ENCODE results near the gene ANKRD65. TPM values are rescaled to one million over a fixed set of nuclear protein-coding genes. Genes with fewer than 3 reads are reported as not detected.
A peak's percentile ranks its signal among the peaks of the same experiment; 100 is the strongest.
"Not testable (repeated sequence)": the region's sequence is repeated elsewhere in the genome, so short reads cannot be mapped to it uniquely, and the experiment has no call there.

Gene ANKRD65
- total RNA-seq, 1 donor from 2014 or later: 4.0 TPM

DNA sequence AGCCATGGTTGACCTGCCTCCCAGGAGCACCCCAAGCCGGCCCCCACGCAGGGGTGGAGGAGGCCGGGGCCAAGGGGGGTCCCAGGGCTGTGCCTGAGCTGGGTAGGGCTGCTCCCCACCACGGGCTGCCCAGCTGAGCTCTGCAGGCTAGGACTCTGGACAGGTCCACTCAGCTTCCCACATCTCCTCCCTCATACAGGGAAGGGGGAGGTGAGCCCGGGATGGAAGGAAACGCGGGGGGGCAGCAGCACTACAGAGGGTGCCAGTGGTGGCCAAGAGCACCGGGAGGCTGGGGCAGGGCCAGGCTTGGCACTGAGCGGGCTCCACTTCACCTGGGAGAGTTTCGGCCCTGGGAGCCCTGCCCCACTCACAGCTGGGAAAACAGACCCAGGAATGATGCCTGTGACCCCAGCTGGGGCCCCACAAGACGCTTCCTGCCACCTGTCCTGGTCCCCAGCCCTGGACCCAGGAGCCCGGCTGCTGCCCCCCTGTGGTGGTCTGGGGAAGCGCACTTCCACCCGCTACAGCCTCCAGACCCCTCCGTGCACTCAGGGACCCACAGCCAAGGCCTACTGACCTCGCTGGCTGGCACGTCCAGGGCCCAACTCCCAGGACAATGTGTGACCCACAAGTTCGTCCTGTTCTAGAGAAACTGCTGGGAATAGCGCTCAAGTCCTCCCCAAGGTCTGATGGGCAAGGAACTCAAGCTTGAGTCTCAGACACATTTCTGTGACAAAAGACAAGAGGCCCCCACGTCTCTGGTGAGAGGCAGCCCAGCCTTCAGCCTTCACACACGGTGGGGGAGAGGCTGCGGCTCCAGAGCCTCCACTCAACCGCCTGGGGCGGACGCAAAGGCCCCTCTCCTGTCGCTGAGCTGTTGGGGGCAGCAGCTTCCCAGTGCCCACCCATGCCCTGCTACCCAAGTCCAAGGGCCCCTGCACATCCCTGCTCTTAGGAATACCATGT is 49.0 kb downstream of the ANKRD65 start:
- no peak for DNase-seq (ENCODE audit: low read depth)
- TF ChIP-seq, protein P1, sequence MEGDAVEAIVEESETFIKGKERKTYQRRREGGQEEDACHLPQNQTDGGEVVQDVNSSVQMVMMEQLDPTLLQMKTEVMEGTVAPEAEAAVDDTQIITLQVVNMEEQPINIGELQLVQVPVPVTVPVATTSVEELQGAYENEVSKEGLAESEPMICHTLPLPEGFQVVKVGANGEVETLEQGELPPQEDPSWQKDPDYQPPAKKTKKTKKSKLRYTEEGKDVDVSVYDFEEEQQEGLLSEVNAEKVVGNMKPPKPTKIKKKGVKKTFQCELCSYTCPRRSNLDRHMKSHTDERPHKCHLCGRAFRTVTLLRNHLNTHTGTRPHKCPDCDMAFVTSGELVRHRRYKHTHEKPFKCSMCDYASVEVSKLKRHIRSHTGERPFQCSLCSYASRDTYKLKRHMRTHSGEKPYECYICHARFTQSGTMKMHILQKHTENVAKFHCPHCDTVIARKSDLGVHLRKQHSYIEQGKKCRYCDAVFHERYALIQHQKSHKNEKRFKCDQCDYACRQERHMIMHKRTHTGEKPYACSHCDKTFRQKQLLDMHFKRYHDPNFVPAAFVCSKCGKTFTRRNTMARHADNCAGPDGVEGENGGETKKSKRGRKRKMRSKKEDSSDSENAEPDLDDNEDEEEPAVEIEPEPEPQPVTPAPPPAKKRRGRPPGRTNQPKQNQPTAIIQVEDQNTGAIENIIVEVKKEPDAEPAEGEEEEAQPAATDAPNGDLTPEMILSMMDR (conservative IDR thresholded peaks at IDR 0.05; ENCODE audit: low read depth, low read length): peak; percentile 81
- H3K4me3 ChIP-seq (ENCODE audit: low read depth, low read length): no peak overlapping the region

DNA sequence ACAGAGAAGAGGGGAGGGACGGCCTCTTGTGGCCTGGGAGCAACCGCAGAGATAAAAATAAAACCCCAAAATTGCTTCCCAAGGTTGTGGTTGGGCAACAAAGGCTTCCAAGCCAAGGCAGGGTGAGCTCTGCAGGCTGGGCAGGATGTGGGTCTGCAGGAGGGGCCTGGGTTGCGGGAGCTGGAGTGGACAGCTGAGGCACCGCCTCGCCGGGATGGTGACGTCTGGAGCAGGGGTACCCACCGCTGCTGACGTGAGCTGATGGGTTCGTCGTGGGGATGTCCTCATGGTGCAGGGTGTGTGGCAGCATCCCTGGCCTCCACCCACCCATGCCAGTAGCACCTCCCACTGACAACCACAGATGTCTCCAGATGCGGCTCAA is 49.7 kb downstream of the ANKRD65 start:
- DNase-seq (ENCODE audit: low read depth): no peak
- no peak overlapping the region for H3K4me3 ChIP-seq (ENCODE audit: low read depth, low read length)
- TF ChIP-seq, protein P1 (conservative IDR thresholded peaks at IDR 0.05; ENCODE audit: low read depth, low read length): no peak

DNA sequence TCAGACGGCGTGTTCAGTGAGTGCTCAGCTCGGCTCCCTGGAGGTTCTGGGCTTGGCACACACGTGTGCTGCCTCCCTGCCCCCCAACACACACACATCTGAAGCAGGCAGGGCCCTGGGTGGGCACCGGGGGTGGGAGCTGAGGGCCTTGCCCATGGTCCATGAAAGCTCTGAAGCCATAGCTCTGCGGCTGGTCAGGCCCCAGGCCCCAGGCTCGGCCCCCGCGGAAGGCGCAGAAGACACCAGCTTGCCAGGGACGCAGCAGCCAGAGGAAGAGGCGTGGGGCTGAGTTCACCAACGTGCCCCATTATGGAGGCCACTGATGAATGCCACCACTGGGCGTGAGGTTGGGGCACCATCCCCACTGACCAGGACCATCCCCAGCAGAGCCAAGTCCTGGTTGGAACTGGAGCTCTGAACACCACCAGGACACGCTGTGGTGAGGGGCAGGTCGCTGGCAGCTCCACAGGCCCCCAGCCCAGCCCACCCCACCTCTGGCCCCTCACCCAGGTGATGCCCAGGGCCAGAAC is 50.2 kb downstream of the ANKRD65 start:
- DNase-seq (ENCODE audit: low read depth): no peak
- H3K4me3 ChIP-seq (ENCODE audit: low read depth, low read length): no peak overlapping the region
- TF ChIP-seq, protein P1 (conservative IDR thresholded peaks at IDR 0.05; ENCODE audit: low read depth, low read length): no peak

DNA sequence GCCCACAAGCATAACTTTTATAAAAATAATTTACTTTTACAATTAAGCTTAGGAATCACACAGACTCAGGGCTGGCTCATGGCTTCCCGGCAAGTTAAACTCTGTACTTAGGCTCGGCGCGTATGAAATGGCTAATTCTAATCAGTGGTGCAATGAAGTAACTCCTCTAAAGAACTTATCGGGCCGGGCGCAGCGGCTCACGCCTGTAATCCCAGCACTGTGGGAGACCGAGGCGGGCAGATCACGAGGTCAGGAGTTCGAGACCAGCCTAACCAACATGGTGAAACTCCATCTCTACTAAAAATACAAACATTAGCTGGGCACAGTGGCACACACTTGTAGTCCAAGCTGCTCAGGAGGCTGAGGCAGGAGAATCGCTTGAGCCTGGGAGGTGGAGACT is 51.0 kb downstream of the ANKRD65 start:
- DNase-seq (ENCODE audit: low read depth); H3K4me3 ChIP-seq (ENCODE audit: low read depth, low read length): not testable (repeated sequence)

Other genes with a start within 250 kb of the ANKRD65 start
- not detected in 2 replicates for gene TTLL10, start 247.4 kb downstream of the ANKRD65 start, total RNA-seq
- 0.65 and 3.1 TPM in 2 replicates for gene TNFRSF18, start 214.7 kb downstream of the ANKRD65 start, total RNA-seq
- gene TNFRSF4, start 207.1 kb downstream of the ANKRD65 start, total RNA-seq: 0.36 and 0.40 TPM in 2 replicates
- 149 and 156 TPM in 2 replicates for gene SDF4, start 189.3 kb downstream of the ANKRD65 start, total RNA-seq
- gene B3GALT6, start 189.0 kb downstream of the ANKRD65 start, total RNA-seq: 34.1 and 36.6 TPM in 2 replicates
- 1.7 and 5.1 TPM in 2 replicates for gene C1QTNF12, start 174.6 kb downstream of the ANKRD65 start, total RNA-seq
- 49.3 and 84.1 TPM in 2 replicates for gene UBE2J2, start 147.4 kb downstream of the ANKRD65 start, total RNA-seq
- 0.14 and 1.5 TPM in 2 replicates for gene SCNN1D, start 140.8 kb downstream of the ANKRD65 start, total RNA-seq
- gene ACAP3, start 113.3 kb downstream of the ANKRD65 start, total RNA-seq: 21.8 and 29.1 TPM in 2 replicates
- gene PUSL1, start 112.7 kb downstream of the ANKRD65 start, total RNA-seq: 46.5 and 92.7 TPM in 2 replicates
- 58.7 and 118 TPM in 2 replicates for gene INTS11, start 96.6 kb downstream of the ANKRD65 start, total RNA-seq
- gene CPTP, start 96.5 kb downstream of the ANKRD65 start, total RNA-seq: 40.1 and 42.4 TPM in 2 replicates
- not detected in 2 replicates for gene TAS1R3, start 90.0 kb downstream of the ANKRD65 start, total RNA-seq
- gene DVL1, start 71.9 kb downstream of the ANKRD65 start, total RNA-seq: 78.6 and 113 TPM in 2 replicates
- 43.2 and 137 TPM in 2 replicates for gene MXRA8, start 62.7 kb downstream of the ANKRD65 start, total RNA-seq
- gene AURKAIP1, start 46.1 kb downstream of the ANKRD65 start, total RNA-seq: 258 and 347 TPM in 2 replicates
- 47.3 and 96.3 TPM in 2 replicates for gene CCNL2, start 21.9 kb downstream of the ANKRD65 start, total RNA-seq
- gene MRPL20, start 14.0 kb downstream of the ANKRD65 start, total RNA-seq: 150 and 246 TPM in 2 replicates
- 41.6 and 56.3 TPM in 2 replicates for gene VWA1, start 14.4 kb upstream of the ANKRD65 start, total RNA-seq
- under 0.01 and 0.36 TPM in 2 replicates for gene ATAD3C, start 28.4 kb upstream of the ANKRD65 start, total RNA-seq
- 42.8 and 91.2 TPM in 2 replicates for gene ATAD3B, start 50.5 kb upstream of the ANKRD65 start, total RNA-seq
- gene ATAD3A, start 90.9 kb upstream of the ANKRD65 start, total RNA-seq: 52.6 and 110 TPM in 2 replicates
- gene TMEM240, start 119.3 kb upstream of the ANKRD65 start, total RNA-seq: 1.6 and 1.7 TPM in 2 replicates
- gene SSU72, start 153.6 kb upstream of the ANKRD65 start, total RNA-seq: 136 and 147 TPM in 2 replicates
- 2.6 and 6.1 TPM in 2 replicates for gene FNDC10, start 178.9 kb upstream of the ANKRD65 start, total RNA-seq
- 18.5 and 29.4 TPM in 2 replicates for gene MIB2, start 194.2 kb upstream of the ANKRD65 start, total RNA-seq
- gene MMP23B, start 210.9 kb upstream of the ANKRD65 start, total RNA-seq: 3.5 and 15.0 TPM in 2 replicates
- gene CDK11B, start 237.7 kb upstream of the ANKRD65 start, total RNA-seq: 16.3 and 22.9 TPM in 2 replicates

All from epithelial cell of proximal tubule (primary cell).